HEK293 (cell line): ENCODE data around the gene MTX1.

Experiments
- OVOL3 ChIP-seq: fragments of 450-650 bp; formaldehyde crosslinking; IDR thresholded peaks from 2 replicates; pipeline ENCODE4 v1.5.1; 2016; ENCODE audit warnings: missing biosample characterization, missing genetic modification characterization
- SCRT2 ChIP-seq: fragments of 450-650 bp; formaldehyde crosslinking; IDR thresholded peaks from 2 replicates; pipeline ENCODE4 v1.5.1; 2016; ENCODE audit warnings: missing biosample characterization, missing genetic modification characterization
- SP7 ChIP-seq: fragments of 450-650 bp; formaldehyde crosslinking; IDR thresholded peaks from 2 replicates; pipeline ENCODE4 v1.5.1; 2016; ENCODE audit warnings: missing biosample characterization, missing genetic modification characterization
- TCF7L2 ChIP-seq: IDR thresholded peaks from 2 replicates; pipeline ENCODE4 v1.6.1; 2011; ENCODE audit warnings: low read depth, mild to moderate bottlenecking, inconsistent platforms, low read length, moderate library complexity, borderline replicate concordance
- ZBTB17 ChIP-seq: fragments of 450-650 bp; formaldehyde crosslinking; IDR thresholded peaks from 2 replicates; pipeline ENCODE4 v1.5.1; 2016; ENCODE audit warnings: missing biosample characterization, missing genetic modification characterization
- ZBTB8A ChIP-seq: fragments of 450-650 bp; formaldehyde crosslinking; IDR thresholded peaks from 2 replicates; pipeline ENCODE4 v1.5.1; 2016; ENCODE audit warnings: missing biosample characterization, missing genetic modification characterization
- ZEB2 ChIP-seq: fragments of 450-650 bp; formaldehyde crosslinking; IDR thresholded peaks from 2 replicates; pipeline ENCODE4 v1.5.1; 2016; ENCODE audit warnings: missing biosample characterization, missing genetic modification characterization
- ZNF274 ChIP-seq, 2 experiments: fragments of 200-500 bp in 1 of 2; fragments of 450-650 bp in 1 of 2; sonication (Bioruptor generic) in 1 of 2; formaldehyde crosslinking in 1 of 2; IDR thresholded peaks; 2 replicates each; pipeline versions ENCODE4 v1.5.1 to v1.6.1; 2014 to 2016; ENCODE audit warnings: borderline replicate concordance in 1 of 2, inconsistent platforms in 1 of 2, low read length in 1 of 2, missing biosample characterization in 1 of 2, missing genetic modification characterization in 1 of 2
- ZNF324 ChIP-seq: fragments of 450-650 bp; formaldehyde crosslinking; IDR thresholded peaks from 2 replicates; pipeline ENCODE4 v1.5.1; 2016; ENCODE audit warnings: missing biosample characterization, missing genetic modification characterization
- ZNF350 ChIP-seq: fragments of 450-650 bp; formaldehyde crosslinking; IDR thresholded peaks from 2 replicates; pipeline ENCODE4 v1.5.0; 2017; ENCODE audit warnings: missing biosample characterization, mild to moderate bottlenecking, missing genetic modification characterization
- ZNF366 ChIP-seq: fragments of 450-650 bp; formaldehyde crosslinking; conservative IDR thresholded peaks from 2 replicates; pipeline ENCODE4 v1.5.1; 2016; ENCODE audit warnings: missing biosample characterization, missing genetic modification characterization
- ZNF394 ChIP-seq: fragments of 450-650 bp; formaldehyde crosslinking; IDR thresholded peaks from 2 replicates; pipeline ENCODE4 v1.5.1; 2016; ENCODE audit warnings: missing biosample characterization, missing genetic modification characterization, mild to moderate bottlenecking, moderate library complexity, borderline replicate concordance
- ZNF426 ChIP-seq: fragments of 450-650 bp; formaldehyde crosslinking; IDR thresholded peaks from 2 replicates; pipeline ENCODE4 v1.5.1; 2017; ENCODE audit warnings: missing biosample characterization, missing genetic modification characterization, mild to moderate bottlenecking, inconsistent platforms, moderate library complexity
- ZNF548 ChIP-seq: fragments of 450-650 bp; formaldehyde crosslinking; IDR thresholded peaks from 2 replicates; pipeline ENCODE4 v1.5.1; 2016; ENCODE audit warnings: missing biosample characterization, missing genetic modification characterization
- ZNF560 ChIP-seq: fragments of 450-650 bp; formaldehyde crosslinking; IDR thresholded peaks from 2 replicates; pipeline ENCODE4 v1.5.1; 2017; ENCODE audit warnings: missing biosample characterization, missing genetic modification characterization, borderline replicate concordance
- ZNF561 ChIP-seq: fragments of 450-650 bp; IDR thresholded peaks from 2 replicates; pipeline ENCODE4 v1.5.1; 2018; ENCODE audit warnings: missing biosample characterization, missing genetic modification characterization, borderline replicate concordance
- ZNF629 ChIP-seq: fragments of 450-650 bp; formaldehyde crosslinking; IDR thresholded peaks from 2 replicates; pipeline ENCODE4 v1.5.1; 2017; ENCODE audit warnings: missing biosample characterization, missing genetic modification characterization
- ZNF658 ChIP-seq: fragments of 450-650 bp; formaldehyde crosslinking; IDR thresholded peaks from 2 replicates; pipeline ENCODE4; 2016; ENCODE audit warnings: missing biosample characterization, missing genetic modification characterization
- ZNF660 ChIP-seq: fragments of 450-650 bp; IDR thresholded peaks from 2 replicates; pipeline ENCODE4 v1.5.1; 2018; ENCODE audit warnings: missing biosample characterization, mild to moderate bottlenecking, missing genetic modification characterization
- ZNF76 ChIP-seq: fragments of 450-650 bp; formaldehyde crosslinking; IDR thresholded peaks from 2 replicates; pipeline ENCODE4; 2016; ENCODE audit warnings: low read depth, missing biosample characterization, missing genetic modification characterization, borderline replicate concordance
- ZNF768 ChIP-seq: fragments of 450-650 bp; formaldehyde crosslinking; IDR thresholded peaks from 2 replicates; pipeline ENCODE4 v1.5.1; 2018; ENCODE audit warnings: missing biosample characterization, mild to moderate bottlenecking, missing genetic modification characterization
- ZSCAN30 ChIP-seq: fragments of 450-650 bp; IDR thresholded peaks from 2 replicates; pipeline ENCODE4 v1.5.1; 2018; ENCODE audit warnings: missing biosample characterization, mild to moderate bottlenecking, missing genetic modification characterization, moderate library complexity
- ZXDB ChIP-seq: fragments of 450-650 bp; formaldehyde crosslinking; IDR thresholded peaks from 2 replicates; pipeline ENCODE4 v1.5.1; 2016; ENCODE audit warnings: missing biosample characterization, missing genetic modification characterization
- TF ChIP-seq, protein P1 (sequence below): fragments of 450-650 bp; formaldehyde crosslinking; IDR thresholded peaks from 2 replicates; pipeline ENCODE4 v1.5.1; 2017; ENCODE audit warnings: missing biosample characterization, missing genetic modification characterization
- TF ChIP-seq, protein P2 (sequence below): fragments of 450-650 bp; formaldehyde crosslinking; IDR thresholded peaks from 2 replicates; pipeline ENCODE4 v1.5.1; 2016; ENCODE audit warnings: missing biosample characterization, missing genetic modification characterization
- TF ChIP-seq, protein P3 (sequence below): fragments of 450-650 bp; formaldehyde crosslinking; IDR thresholded peaks from 2 replicates; pipeline ENCODE4 v1.5.1; 2016; ENCODE audit warnings: missing biosample characterization, missing genetic modification characterization
- TF ChIP-seq, protein P4 (sequence below): fragments of 450-650 bp; formaldehyde crosslinking; IDR thresholded peaks from 2 replicates; pipeline ENCODE4 v1.5.1; 2016; ENCODE audit warnings: missing biosample characterization, missing genetic modification characterization, borderline replicate concordance
- TF ChIP-seq, protein P5 (sequence below): fragments of 450-650 bp; formaldehyde crosslinking; IDR thresholded peaks from 2 replicates; pipeline ENCODE4 v1.5.1; 2016; ENCODE audit warnings: missing biosample characterization, missing genetic modification characterization

MTX1 gene

DNA sequence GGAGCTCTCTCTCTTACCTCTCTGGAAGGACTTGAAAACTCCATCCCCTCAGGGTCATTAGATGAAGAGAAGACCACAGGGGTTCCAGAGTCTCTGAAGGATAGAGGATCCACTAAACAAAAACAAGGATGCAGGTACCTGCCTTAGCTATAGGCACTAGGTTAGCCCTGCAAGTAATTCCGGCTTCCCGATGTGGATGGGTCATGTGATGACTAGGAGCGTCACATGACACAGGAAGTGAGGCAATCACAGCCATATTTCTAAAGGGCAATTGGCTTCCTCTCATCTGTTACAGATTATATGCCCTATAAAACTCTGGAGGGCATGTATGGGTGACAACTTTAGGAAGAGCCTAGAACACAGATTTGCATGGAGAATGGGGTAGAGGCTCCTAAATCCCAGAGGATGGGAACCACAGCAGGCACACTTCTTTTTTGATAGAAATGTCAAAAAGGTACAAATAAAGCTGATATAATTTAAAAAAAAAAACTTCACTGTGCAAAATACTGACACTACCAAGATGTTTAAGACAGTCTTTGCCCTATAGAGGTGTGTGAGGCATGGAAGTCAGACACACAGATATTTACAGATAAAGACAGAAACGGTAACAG, 32.7 kb downstream of the MTX1 start (continued):
- TF ChIP-seq, protein P1, sequence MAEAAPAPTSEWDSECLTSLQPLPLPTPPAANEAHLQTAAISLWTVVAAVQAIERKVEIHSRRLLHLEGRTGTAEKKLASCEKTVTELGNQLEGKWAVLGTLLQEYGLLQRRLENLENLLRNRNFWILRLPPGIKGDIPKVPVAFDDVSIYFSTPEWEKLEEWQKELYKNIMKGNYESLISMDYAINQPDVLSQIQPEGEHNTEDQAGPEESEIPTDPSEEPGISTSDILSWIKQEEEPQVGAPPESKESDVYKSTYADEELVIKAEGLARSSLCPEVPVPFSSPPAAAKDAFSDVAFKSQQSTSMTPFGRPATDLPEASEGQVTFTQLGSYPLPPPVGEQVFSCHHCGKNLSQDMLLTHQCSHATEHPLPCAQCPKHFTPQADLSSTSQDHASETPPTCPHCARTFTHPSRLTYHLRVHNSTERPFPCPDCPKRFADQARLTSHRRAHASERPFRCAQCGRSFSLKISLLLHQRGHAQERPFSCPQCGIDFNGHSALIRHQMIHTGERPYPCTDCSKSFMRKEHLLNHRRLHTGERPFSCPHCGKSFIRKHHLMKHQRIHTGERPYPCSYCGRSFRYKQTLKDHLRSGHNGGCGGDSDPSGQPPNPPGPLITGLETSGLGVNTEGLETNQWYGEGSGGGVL = no peak
- no peak for TF ChIP-seq ZNF658 (tag by site-specific recombination)
- TF ChIP-seq ZNF350 = no peak
- 0 out of 2 replicates have a peak, but pooled peaks have one; percentile 26 for TF ChIP-seq ZNF394 (tag by site-specific recombination)
- TF ChIP-seq OVOL3 (tag by site-specific recombination) = peak; percentile 55; the same call in 1 of the 2 replicates
- TF ChIP-seq, protein P2, sequence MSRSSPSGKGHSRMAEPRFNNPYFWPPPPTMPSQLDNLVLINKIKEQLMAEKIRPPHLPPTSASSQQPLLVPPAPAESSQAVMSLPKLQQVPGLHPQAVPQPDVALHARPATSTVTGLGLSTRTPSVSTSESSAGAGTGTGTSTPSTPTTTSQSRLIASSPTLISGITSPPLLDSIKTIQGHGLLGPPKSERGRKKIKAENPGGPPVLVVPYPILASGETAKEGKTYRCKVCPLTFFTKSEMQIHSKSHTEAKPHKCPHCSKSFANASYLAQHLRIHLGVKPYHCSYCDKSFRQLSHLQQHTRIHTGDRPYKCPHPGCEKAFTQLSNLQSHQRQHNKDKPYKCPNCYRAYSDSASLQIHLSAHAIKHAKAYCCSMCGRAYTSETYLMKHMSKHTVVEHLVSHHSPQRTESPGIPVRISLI (tag by site-specific recombination) = no peak
- TF ChIP-seq, protein P3, sequence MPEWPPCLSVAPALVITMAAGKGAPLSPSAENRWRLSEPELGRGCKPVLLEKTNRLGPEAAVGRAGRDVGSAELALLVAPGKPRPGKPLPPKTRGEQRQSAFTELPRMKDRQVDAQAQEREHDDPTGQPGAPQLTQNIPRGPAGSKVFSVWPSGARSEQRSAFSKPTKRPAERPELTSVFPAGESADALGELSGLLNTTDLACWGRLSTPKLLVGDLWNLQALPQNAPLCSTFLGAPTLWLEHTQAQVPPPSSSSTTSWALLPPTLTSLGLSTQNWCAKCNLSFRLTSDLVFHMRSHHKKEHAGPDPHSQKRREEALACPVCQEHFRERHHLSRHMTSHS (tag by site-specific recombination) = no peak
- TF ChIP-seq SP7 (tag by site-specific recombination) = peak; percentile 67
- TF ChIP-seq ZNF324 = peak; percentile 67; the same call in 1 of the 2 replicates
- TF ChIP-seq SCRT2 = peak; percentile 31; the same call in 1 of the 2 replicates
- no peak for TF ChIP-seq ZNF548 (tag by site-specific recombination)
- TF ChIP-seq ZBTB17 (tag by site-specific recombination) = peak; percentile 96
- TF ChIP-seq, protein P4, sequence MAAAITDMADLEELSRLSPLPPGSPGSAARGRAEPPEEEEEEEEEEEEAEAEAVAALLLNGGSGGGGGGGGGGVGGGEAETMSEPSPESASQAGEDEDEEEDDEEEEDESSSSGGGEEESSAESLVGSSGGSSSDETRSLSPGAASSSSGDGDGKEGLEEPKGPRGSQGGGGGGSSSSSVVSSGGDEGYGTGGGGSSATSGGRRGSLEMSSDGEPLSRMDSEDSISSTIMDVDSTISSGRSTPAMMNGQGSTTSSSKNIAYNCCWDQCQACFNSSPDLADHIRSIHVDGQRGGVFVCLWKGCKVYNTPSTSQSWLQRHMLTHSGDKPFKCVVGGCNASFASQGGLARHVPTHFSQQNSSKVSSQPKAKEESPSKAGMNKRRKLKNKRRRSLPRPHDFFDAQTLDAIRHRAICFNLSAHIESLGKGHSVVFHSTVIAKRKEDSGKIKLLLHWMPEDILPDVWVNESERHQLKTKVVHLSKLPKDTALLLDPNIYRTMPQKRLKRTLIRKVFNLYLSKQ = no peak
- TF ChIP-seq ZXDB (tag by site-specific recombination) = peak; percentile 88
- TF ChIP-seq TCF7L2 = no peak
- peak; percentile 29; the same call in 1 of the 2 replicates for TF ChIP-seq ZSCAN30 (tag by site-specific recombination)
- TF ChIP-seq ZNF560 (tag by site-specific recombination) = no peak
- TF ChIP-seq, protein P5, sequence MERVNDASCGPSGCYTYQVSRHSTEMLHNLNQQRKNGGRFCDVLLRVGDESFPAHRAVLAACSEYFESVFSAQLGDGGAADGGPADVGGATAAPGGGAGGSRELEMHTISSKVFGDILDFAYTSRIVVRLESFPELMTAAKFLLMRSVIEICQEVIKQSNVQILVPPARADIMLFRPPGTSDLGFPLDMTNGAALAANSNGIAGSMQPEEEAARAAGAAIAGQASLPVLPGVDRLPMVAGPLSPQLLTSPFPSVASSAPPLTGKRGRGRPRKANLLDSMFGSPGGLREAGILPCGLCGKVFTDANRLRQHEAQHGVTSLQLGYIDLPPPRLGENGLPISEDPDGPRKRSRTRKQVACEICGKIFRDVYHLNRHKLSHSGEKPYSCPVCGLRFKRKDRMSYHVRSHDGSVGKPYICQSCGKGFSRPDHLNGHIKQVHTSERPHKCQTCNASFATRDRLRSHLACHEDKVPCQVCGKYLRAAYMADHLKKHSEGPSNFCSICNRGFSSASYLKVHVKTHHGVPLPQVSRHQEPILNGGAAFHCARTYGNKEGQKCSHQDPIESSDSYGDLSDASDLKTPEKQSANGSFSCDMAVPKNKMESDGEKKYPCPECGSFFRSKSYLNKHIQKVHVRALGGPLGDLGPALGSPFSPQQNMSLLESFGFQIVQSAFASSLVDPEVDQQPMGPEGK (tag by site-specific recombination) = no peak
- TF ChIP-seq ZEB2 (tag by site-specific recombination) = 0 out of 2 replicates have a peak, but pooled peaks have one; percentile 28
- TF ChIP-seq ZNF426 (tag by site-specific recombination) = no peak
- no peak for TF ChIP-seq ZNF768
- TF ChIP-seq ZNF76 (tag by site-specific recombination) = peak; percentile 66; the same call in 1 of the 2 replicates
- TF ChIP-seq ZBTB8A (tag by site-specific recombination) = peak; percentile 58
- TF ChIP-seq ZNF366 (tag by site-specific recombination) = no peak
- no peak for TF ChIP-seq ZNF274 (IDR thresholded peaks at IDR 0.05; ENCODE audit: low read length)
- no peak for TF ChIP-seq ZNF274 (tag by site-specific recombination; IDR thresholded peaks at IDR 0.05; ENCODE audit: borderline replicate concordance)
- TF ChIP-seq ZNF629 = peak; percentile 66; the same call in 1 of the 2 replicates
- peak; percentile 17; the same call in 1 of the 2 replicates for TF ChIP-seq ZNF660
- TF ChIP-seq ZNF561 (tag by site-specific recombination) = no peak
